ENCODE data around the gene EGR2. TPM values are rescaled to one million over a fixed set of nuclear protein-coding genes. Genes with fewer than 3 reads are reported as not detected.

Gene EGR2
- total RNA-seq, 1 donor from 2014 or later, result not detected

Other genes with a start within 250 kb of the EGR2 start
- 10.3 and 15.0 TPM in 2 replicates for gene ADO, start 11.6 kb downstream of the EGR2 start, total RNA-seq